ENCODE data around the gene FGFR3.

Gene FGFR3

GRCh38 chr4:1792832-1793495, at the start of gene FGFR3:
Gene FGFR3 (plus strand): TSS chr4:1793293. CDS start chr4:1793935, 642 bp downstream.
- TF ChIP-seq CTCF (IDR thresholded peaks at IDR 0.05; ENCODE audit: low read depth, low read length) = no peak
- DNase-seq (ENCODE audit: extremely low read depth, low read depth) = no peak

DNA sequence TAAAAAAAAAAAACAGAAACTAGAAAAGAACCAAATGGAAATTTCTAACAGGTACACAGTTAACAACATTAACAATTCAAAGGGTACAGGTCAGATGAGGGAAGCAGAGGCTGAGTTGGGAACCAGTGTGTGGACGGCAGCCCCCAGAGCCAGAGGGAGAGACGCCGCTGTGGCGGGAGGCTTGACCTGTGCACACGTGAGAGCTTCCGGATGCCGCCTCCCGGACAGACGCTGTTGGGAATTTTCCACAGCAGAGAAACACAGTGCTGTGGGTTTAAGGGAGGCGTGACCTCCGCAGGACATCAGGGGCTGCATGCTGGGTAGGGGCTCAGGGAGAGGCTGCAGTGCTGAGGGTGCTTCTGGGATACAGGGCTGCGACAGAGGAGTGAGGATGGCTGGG, 49.5 kb upstream of the FGFR3 start:
- no peak for TF ChIP-seq CTCF (IDR thresholded peaks at IDR 0.05; ENCODE audit: low read depth, low read length)
- no peak for DNase-seq (ENCODE audit: extremely low read depth, low read depth)

DNA sequence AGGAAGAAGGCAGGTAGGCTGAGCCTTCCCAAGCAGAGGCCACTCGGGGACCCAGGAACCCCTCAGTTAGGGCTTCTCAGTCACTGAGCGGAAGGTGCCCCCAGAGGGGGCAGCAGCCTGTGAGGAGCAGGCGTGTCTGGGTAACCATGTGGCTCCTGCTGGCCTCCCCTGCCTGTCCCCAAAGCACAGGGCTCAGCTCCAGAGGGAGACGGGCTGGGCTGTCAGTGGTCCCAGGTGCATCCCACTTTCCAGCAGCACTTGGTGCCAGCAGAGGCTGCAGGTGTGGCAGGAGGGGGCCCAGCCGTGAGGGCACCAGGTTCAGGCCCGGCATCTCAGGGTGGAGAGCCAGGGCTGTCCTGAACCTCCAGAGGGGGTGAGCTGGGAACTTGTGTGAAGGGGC, 49.1 kb upstream of the FGFR3 start:
- no peak for DNase-seq (ENCODE audit: extremely low read depth, low read depth)
- TF ChIP-seq CTCF (IDR thresholded peaks at IDR 0.05; ENCODE audit: low read depth, low read length) = no peak

DNA sequence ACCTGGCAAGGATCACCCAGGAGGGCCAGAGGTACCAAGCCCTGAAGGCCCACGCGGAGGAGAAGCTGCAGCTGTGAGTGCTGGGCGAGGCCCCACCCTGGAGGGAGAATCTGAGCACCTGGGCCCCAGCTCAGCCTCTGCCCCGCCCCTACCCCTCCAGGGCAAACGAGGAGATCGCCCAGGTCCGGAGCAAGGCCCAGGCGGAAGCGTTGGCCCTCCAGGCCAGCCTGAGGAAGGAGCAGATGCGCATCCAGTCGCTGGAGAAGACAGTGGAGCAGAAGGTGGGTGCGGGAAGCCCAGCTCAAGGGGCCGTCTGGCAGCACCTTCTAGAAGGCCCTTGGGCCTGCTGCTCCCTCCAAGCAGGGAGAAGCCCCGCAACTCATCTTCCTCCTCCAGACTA, 48.5 kb upstream of the FGFR3 start:
- DNase-seq (ENCODE audit: extremely low read depth, low read depth) = no peak
- no peak for TF ChIP-seq CTCF (IDR thresholded peaks at IDR 0.05; ENCODE audit: low read depth, low read length)

DNA sequence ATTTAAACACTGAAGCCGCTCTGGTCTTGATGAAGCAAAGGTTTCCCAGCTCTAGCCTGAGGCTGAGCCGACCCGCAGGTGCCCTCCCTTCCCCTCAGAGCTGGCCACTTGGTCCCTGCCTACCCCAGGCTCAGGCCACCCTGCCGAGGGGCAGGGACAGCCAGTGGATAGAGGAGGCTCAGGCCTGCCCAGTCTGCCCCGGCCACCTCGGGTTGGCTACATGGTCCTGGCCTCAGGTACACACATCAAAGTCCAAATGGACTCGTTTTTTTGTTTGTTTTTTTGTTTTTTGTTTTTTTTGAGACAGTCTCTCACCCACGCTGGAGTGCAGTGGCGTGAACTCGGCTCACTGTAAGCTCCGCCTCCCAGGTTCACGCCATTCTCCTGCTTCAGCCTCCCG, 47.9 kb upstream of the FGFR3 start:
- no peak for TF ChIP-seq CTCF (IDR thresholded peaks at IDR 0.05; ENCODE audit: low read depth, low read length)
- DNase-seq (ENCODE audit: extremely low read depth, low read depth) = no peak

GRCh38 chr4:1745697-1746096, 47.4 kb upstream of the FGFR3 start:
- TF ChIP-seq CTCF (IDR thresholded peaks at IDR 0.05; ENCODE audit: low read depth, low read length) = no peak
- no peak for DNase-seq (ENCODE audit: extremely low read depth, low read depth)

GRCh38 chr4:1746265-1746691, 46.8 kb upstream of the FGFR3 start:
- peak; percentile 77 for TF ChIP-seq CTCF (IDR thresholded peaks at IDR 0.05; ENCODE audit: low read depth, low read length)
- DNase-seq (ENCODE audit: extremely low read depth, low read depth) = no peak
